Adrenal gland (tissue), 12 donors: Measurements from ENCODE around the gene GRIFIN. TPM values are rescaled to one million over a fixed set of nuclear protein-coding genes. Genes with fewer than 3 reads are reported as not detected.
A peak's percentile ranks its signal among the peaks of the same experiment; 100 is the strongest.

ENCODE experiments used
- DNase-seq, 7 donors: peaks; one replicate each; pipeline ENCODE4 v3.0.0-alpha.2; 2019 to 2020
- H3K27ac ChIP-seq, 5 donors: fragments of 200-600 bp; sonication (generic) in 4 of 5; 1 replicate in 3 of 5; 2 replicates in 2 of 5; pipeline versions ENCODE4 v1.5.1 to v1.8.0; 2016 to 2020; ENCODE audit warnings: mild to moderate bottlenecking in 1 of 5
- H3K27me3 ChIP-seq: fragments of 200-600 bp; 2 replicates; pipeline ENCODE4 v1.8.0; 2021
- H3K36me3 ChIP-seq, 2 donors: fragments of 200-600 bp; replicated peaks in 1 of 2; 1 replicate in 1 of 2; 2 replicates in 1 of 2; pipeline versions ENCODE4 v1.5.1 to v1.8.0; 2018 to 2022
- H3K4me1 ChIP-seq, 2 donors: fragments of 200-600 bp; replicated peaks in 1 of 2; 1 replicate in 1 of 2; 2 replicates in 1 of 2; pipeline versions ENCODE4 v1.5.1 to v1.8.0; 2018 to 2021
- H3K4me3 ChIP-seq, 4 donors: fragments of 200-600 bp; sonication (generic) in 3 of 4; one replicate each; pipeline ENCODE4 v1.5.1; 2016 to 2018
- H3K9me3 ChIP-seq, 3 donors: fragments of 200-600 bp; sonication (generic) in 1 of 3; replicated peaks in 1 of 3; 1 replicate in 2 of 3; 2 replicates in 1 of 3; pipeline versions ENCODE4 v1.5.1 to v1.8.0; 2016 to 2021
- POLR2A ChIP-seq, 2 donors: fragments of 450-650 bp; IDR thresholded peaks; one replicate each; pipeline ENCODE4 v1.6.1; 2017; ENCODE audit warnings: antibody characterized with exemption in 2 of 2, mild to moderate bottlenecking in 2 of 2, moderate library complexity in 1 of 2
- WGBS, 4 donors: extraction: QIAGEN DNeasy Blood & Tissue Kit in 2 of 4; methylation state at CpG; one replicate each; pipeline versions ENCODE4 v1.1.5 to v1.1.7; 2013 to 2017; 5-methylcytosine and 5-hydroxymethylcytosine counted together
- intact Hi-C, 2 donors: fragments of 100-400 bp; cut with DNase I; formaldehyde crosslinking; loops; one replicate each; pipeline versions ENCODE4 v1.14.1 to v1.15.0; 2022 to 2023
- polyA plus RNA-seq, 3 donors: library from polyadenylated mRNA; stranded (reverse); fragments of 200-250 nt in 2 of 3; fragments of 350-450 nt in 1 of 3; fragmentation: Illumina TruSeq in 1 of 3; extraction: RNeasy Lipid Tissue Mini Kit (QIAGEN cat#74804) in 1 of 3; gene quantifications; one replicate each; pipeline ENCODE4 v1.2.3, GENCODE V29; 2013 to 2014
- total RNA-seq, 9 donors: library from RNA; depleted of rRNA in 4 of 9; stranded (reverse); fragments of >200 nt in 4 of 9; fragments of 120-200 nt in 1 of 9; fragmentation: NEBNext Ultra II Directional in 1 of 9; extraction: Animal tissue kit (Norgen Biotek cat#: 25700) in 1 of 9; gene quantifications; one replicate each; pipeline versions ENCODE4 v1.1.0 to v1.2.4, GENCODE V29; 2013 to 2023
- TF ChIP-seq, protein P1 (sequence below), 6 experiments: fragments of 450-650 bp in 4 of 6; fragments of 200-600 bp in 2 of 6; sonication (generic) in 1 of 6; IDR thresholded peaks; 1 replicate in 5 of 6; 2 replicates in 1 of 6; pipeline versions ENCODE4 v1.5.1 to v1.8.0; 2016 to 2021; ENCODE audit warnings: antibody characterized with exemption in 6 of 6, mild to moderate bottlenecking in 2 of 6, moderate library complexity in 1 of 6
- donor health status: healthy with polysubstance abuse.
- donor health status: Bipolar disorder and iron deficiency.
- donor health status: DM: yes; HTN: yes; CAD: no.
- donor health status: DM: no; HTN: no; CAD: no.
- donor health status: DM: no; HTN: no; CAD: no.
- donor health status: DM: yes; HTN: yes; CAD: no.

Gene GRIFIN
- total and polyA plus RNA-seq, 12 donors = not detected

DNA sequence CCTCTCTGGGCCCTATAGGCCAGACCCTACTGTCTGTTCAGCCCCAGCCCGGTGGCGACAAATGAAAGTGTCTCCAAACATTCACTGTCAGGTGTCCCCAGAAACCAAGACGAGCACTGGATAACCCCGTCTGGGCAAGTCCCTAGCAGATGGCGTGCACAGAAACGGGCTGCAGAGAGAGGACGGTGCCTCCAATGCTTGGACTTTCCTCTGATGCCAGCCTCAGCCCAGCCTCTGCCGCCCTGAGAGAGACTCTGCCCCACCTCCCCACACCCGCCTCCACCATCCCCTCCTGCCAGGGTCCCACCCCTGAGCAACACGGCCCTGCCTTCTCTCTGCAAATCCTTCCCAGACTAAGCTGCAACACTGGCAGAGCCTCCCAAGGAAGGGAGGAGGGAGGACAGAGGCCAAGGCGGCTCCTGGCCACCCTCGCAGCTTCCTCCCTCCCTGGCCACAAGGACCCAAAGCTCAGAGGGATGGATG is 36.0 kb upstream of the GRIFIN start:
- TF ChIP-seq, protein P1, sequence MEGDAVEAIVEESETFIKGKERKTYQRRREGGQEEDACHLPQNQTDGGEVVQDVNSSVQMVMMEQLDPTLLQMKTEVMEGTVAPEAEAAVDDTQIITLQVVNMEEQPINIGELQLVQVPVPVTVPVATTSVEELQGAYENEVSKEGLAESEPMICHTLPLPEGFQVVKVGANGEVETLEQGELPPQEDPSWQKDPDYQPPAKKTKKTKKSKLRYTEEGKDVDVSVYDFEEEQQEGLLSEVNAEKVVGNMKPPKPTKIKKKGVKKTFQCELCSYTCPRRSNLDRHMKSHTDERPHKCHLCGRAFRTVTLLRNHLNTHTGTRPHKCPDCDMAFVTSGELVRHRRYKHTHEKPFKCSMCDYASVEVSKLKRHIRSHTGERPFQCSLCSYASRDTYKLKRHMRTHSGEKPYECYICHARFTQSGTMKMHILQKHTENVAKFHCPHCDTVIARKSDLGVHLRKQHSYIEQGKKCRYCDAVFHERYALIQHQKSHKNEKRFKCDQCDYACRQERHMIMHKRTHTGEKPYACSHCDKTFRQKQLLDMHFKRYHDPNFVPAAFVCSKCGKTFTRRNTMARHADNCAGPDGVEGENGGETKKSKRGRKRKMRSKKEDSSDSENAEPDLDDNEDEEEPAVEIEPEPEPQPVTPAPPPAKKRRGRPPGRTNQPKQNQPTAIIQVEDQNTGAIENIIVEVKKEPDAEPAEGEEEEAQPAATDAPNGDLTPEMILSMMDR (IDR thresholded peaks at IDR 0.05) = no peak
- TF ChIP-seq POLR2A (IDR thresholded peaks at IDR 0.05) = no peak
- intact Hi-C loops = no loop called here
- Histone ChIP-seq H3K27ac (peak overlapping the region in 1 of 5 donors; percentile 82), H3K27me3 (no peaks in the 10 kb centered on the region), H3K4me1 (peaks cover 0 to 25% of the 10 kb centered on the region in 2 donors), H3K9me3 (no peaks in the 10 kb centered on the region), H3K4me3 (no peak overlapping the region), H3K36me3 (no peaks in the 10 kb centered on the region)
- WGBS, 4 donors = 20 to 52% (median 49%) methylated on average over 2 to 12 of the region's 12 CpGs
- no peak for DNase-seq

DNA sequence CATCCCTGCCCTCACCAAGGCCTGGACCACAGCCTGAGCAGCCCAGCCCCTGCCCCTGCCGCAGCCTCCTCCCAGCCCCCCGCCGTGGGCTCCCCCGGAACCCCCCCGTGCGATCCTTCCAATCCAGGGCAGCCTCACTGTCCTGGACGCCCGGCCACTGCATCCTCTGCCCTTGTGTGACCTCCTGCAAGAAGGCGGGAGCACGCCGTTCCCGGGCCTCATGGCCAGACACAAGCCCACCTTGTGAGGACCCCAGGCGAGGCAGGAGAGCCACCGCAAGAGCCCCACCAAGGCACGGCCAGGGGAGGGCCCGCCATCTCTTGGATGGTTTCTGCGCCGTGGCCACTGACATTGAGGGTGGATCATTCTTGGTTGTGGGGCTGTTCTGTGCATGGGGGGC is 35.6 kb upstream of the GRIFIN start:
- H3K27ac ChIP-seq = peak overlapping the region in 2 of 5 donors; percentile 26 to 82
- 49 to 85% (median 62%) methylated on average over 4 to 18 of the region's 18 CpGs for WGBS, 4 donors
- peaks cover 0 to 25% of the 10 kb centered on the region in 2 donors for H3K4me1 ChIP-seq

GRCh38 chr7:2510909-2511768 is 34.9 kb upstream of the GRIFIN start:
- H3K27ac ChIP-seq = peak overlapping the region in 2 of 5 donors; percentile 26 to 82
- intact Hi-C loops = no loop called here
- H3K27me3 ChIP-seq = no peaks in the 10 kb centered on the region
- 53 to 65% (median 55%) methylated on average over 11 to 27 of the region's 27 CpGs for WGBS, 4 donors
- peaks cover 0 to 25% of the 10 kb centered on the region in 2 donors for H3K4me1 ChIP-seq
- DNase-seq = no peak
- no peaks in the 10 kb centered on the region for H3K9me3 ChIP-seq
- H3K4me3 ChIP-seq = no peak overlapping the region
- H3K36me3 ChIP-seq = no peaks in the 10 kb centered on the region
- TF ChIP-seq, protein P1 (IDR thresholded peaks at IDR 0.05) = no peak
- no peak for TF ChIP-seq POLR2A (IDR thresholded peaks at IDR 0.05)

More for the DNA sequence above, 35.6 kb upstream of the GRIFIN start:
- H3K9me3 ChIP-seq = no peaks in the 10 kb centered on the region
- H3K36me3 ChIP-seq = no peaks in the 10 kb centered on the region
- TF ChIP-seq, protein P1 (IDR thresholded peaks at IDR 0.05) = no peak
- TF ChIP-seq POLR2A (IDR thresholded peaks at IDR 0.05) = no peak
- no peak for DNase-seq
- H3K27me3 ChIP-seq = no peaks in the 10 kb centered on the region
- intact Hi-C loops = no loop called here
- H3K4me3 ChIP-seq = no peak overlapping the region

DNA sequence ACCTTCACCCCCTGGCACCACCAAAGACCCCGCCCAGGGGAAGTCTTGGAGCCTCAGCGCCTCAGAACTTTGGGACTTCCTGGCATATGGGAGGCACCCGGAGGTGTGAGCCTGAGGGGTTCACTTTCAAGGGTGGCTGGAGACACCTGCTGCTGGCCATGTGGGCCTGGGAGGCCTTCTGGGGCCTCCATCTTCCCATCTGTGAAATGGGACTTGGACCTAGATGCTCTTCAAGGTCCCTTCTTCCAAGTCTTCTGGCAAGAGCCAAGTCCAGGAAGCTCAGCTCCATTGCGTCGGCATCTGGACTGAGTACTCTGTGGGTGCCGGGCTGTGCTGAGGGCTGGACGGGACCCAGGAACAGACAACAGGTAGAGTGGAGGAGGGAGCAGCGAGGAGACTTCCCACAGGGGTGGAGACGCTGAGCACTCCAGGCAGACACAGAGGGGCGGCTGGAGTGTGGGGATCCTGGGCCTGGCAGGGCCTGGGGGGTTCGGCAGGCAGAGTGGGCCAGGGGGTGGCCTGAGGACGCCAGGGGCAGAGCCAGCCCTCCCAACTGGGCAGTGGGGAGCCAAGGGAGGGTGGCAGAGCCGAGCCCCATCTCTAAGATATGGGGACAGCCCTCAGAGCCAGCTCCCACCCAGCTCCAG is 34.1 kb upstream of the GRIFIN start:
- H3K4me3 ChIP-seq = no peak overlapping the region
- H3K4me1 ChIP-seq = peaks cover 0 to 25% of the 10 kb centered on the region in 2 donors
- no peaks in the 10 kb centered on the region for H3K9me3 ChIP-seq
- intact Hi-C loops = no loop called here
- peak overlapping the region in 1 of 5 donors; percentile 82 for H3K27ac ChIP-seq
- TF ChIP-seq, protein P1 (IDR thresholded peaks at IDR 0.05) = no peak
- no peak for TF ChIP-seq POLR2A (IDR thresholded peaks at IDR 0.05)
- no peaks in the 10 kb centered on the region for H3K36me3 ChIP-seq
- no peak for DNase-seq
- H3K27me3 ChIP-seq = no peaks in the 10 kb centered on the region
- WGBS, 4 donors = 80 to 91% (median 90%) methylated on average over 5 to 13 of the region's 13 CpGs
